Breast epithelium (tissue), 3 donors: ENCODE data around the gene ZNF385A.

Source experiments
- CTCF ChIP-seq, 3 donors: fragments of 450-650 bp; IDR thresholded peaks; one replicate each; pipeline ENCODE4 v1.5.1; 2016 to 2017; ENCODE audit warnings: antibody characterized with exemption in 3 of 3, mild to moderate bottlenecking in 3 of 3, moderate library complexity in 3 of 3
- POLR2A ChIP-seq: fragments of 450-650 bp; IDR thresholded peaks from one replicate; pipeline ENCODE4 v1.6.1; 2016; ENCODE audit warnings: antibody characterized with exemption, mild to moderate bottlenecking, moderate library complexity
- POLR2AphosphoS5 ChIP-seq, 3 donors: sonication (generic); formaldehyde crosslinking; IDR thresholded peaks; one replicate each; pipeline ENCODE4 v1.6.1; 2017; ENCODE audit warnings: antibody characterized with exemption in 3 of 3

- TF ChIP-seq POLR2A (no peak), CTCF (IDR thresholded peaks at IDR 0.05) (no peak), POLR2AphosphoS5 (IDR thresholded peaks at IDR 0.05) (no peak)
These were observed 54.1 kb downstream of the ZNF385A start for GRCh38 chr12:54330442-54330841.
